Measurements from ENCODE around the gene RBBP7. TPM values are rescaled to one million over a fixed set of nuclear protein-coding genes. Genes with fewer than 3 reads are reported as not detected.
A peak's percentile ranks its signal among the peaks of the same experiment; 100 is the strongest.

RBBP7 gene
- total RNA-seq, 1 donor from 2014 or later = 225 TPM

GRCh38 chrX:16807548-16807947 is 62.6 kb downstream of the RBBP7 start:
- Mint-ChIP-seq H3K9me3 (no peaks in the 10 kb centered on the region), H3K36me3 (peaks cover 8% of the 10 kb centered on the region), H3K27me3 (ENCODE audit: low read depth) (no peaks in the 10 kb centered on the region), H3K27ac (peak overlapping the region; percentile 48), H3K4me3 (no peak overlapping the region), H3K4me1 (peaks cover 15% of the 10 kb centered on the region)
- no peak for TF ChIP-seq CTCF (IDR thresholded peaks at IDR 0.05; ENCODE audit: unreplicated experiment)
- DNase-seq (ENCODE audit: low spot score in 2 of 2, unreplicated experiment in 2 of 2) = no peak

DNA sequence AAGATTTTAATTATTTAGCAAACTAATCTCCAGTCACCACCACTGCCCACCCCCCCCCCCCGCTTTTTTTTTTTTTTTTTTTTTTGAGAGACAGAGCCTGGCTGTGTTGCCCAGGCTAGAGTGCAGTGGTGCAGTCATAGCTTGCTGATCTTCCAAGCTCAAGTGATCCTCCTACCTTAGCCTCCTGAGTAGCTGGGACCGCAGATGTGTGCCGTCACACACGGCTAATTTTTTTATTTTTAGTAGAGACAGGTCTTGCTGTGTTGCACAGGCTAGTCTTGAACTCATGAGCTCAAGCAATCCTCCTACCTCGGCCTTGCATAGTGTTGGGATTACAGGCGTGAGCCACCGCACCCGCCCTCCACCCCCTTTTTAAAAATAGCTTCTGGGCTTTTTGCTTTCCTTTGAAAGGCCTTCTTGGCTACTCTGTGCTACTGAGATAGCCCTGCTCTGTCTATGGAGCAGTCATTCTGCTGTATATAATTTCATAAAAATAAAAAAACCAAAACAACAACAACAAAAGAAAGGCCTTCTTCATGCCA is 65.2 kb downstream of the RBBP7 start:
- Mint-ChIP-seq H3K27ac (no peak overlapping the region), H3K27me3 (ENCODE audit: low read depth) (no peaks in the 10 kb centered on the region), H3K36me3 (peaks cover 15% of the 10 kb centered on the region), H3K4me3 (no peak overlapping the region), H3K4me1 (peaks cover 15% of the 10 kb centered on the region), H3K9me3 (no peaks in the 10 kb centered on the region)
- TF ChIP-seq CTCF (IDR thresholded peaks at IDR 0.05; ENCODE audit: unreplicated experiment) = no peak
- no peak for DNase-seq (ENCODE audit: low spot score in 2 of 2, unreplicated experiment in 2 of 2)

GRCh38 chrX:16797841-16798240 is 72.3 kb downstream of the RBBP7 start:
- no peaks in the 10 kb centered on the region for H3K27me3 Mint-ChIP-seq (ENCODE audit: low read depth)
- no peak overlapping the region for H3K27ac Mint-ChIP-seq
- H3K4me3 Mint-ChIP-seq = no peak overlapping the region
- no peaks in the 10 kb centered on the region for H3K4me1 Mint-ChIP-seq
- no peak for TF ChIP-seq CTCF (IDR thresholded peaks at IDR 0.05; ENCODE audit: unreplicated experiment)
- no peaks in the 10 kb centered on the region for H3K9me3 Mint-ChIP-seq
- H3K36me3 Mint-ChIP-seq = peaks cover 28% of the 10 kb centered on the region
- no peak for DNase-seq (ENCODE audit: low spot score in 2 of 2, unreplicated experiment in 2 of 2)

DNA sequence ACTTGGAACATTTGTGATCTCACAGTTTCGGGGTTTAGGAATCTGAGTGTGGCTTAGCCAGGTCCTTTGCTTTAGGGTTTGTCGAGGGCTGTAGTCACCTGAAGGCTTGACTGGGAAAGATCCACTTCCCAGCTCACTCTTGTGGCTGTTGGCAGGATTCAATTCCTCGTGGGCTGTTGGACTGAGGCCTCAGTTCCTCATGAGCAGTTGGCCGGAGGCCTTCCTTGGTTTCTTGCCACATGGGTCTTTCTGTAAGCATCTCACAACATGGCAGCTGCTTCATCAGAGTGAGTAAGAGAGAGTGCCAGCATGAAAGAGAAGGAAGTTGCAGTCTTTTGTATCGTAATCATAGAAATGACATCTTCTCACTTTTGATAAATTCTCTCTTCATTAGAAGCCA is 72.8 kb downstream of the RBBP7 start:
- no peak overlapping the region for H3K27ac Mint-ChIP-seq
- no peak for DNase-seq (ENCODE audit: low spot score in 2 of 2, unreplicated experiment in 2 of 2)

DNA sequence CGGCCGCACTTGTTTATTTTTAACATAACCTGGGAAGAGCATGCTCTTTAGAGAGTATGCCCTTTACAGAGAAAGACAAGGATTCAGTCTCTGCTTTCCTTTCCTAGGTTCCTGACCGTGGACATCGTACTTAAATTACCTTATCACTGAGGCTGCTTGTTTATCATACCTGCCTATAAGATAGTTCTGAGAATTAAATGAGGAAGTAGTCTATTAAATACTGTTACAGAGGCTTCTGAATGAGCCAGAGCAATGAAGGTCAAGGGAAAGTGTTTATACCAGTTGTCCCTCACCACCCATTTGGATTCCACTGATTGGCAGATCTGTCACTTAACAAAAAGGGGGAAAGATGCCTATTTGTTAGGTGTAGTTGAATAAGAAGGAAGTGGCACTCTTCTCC is 73.9 kb downstream of the RBBP7 start:
- H3K4me3 Mint-ChIP-seq = no peak overlapping the region
- DNase-seq (ENCODE audit: low spot score in 2 of 2, unreplicated experiment in 2 of 2) = no peak
- no peaks in the 10 kb centered on the region for H3K9me3 Mint-ChIP-seq
- no peaks in the 10 kb centered on the region for H3K4me1 Mint-ChIP-seq
- H3K36me3 Mint-ChIP-seq = peaks cover 22% of the 10 kb centered on the region
- no peaks in the 10 kb centered on the region for H3K27me3 Mint-ChIP-seq (ENCODE audit: low read depth)
- H3K27ac Mint-ChIP-seq = no peak overlapping the region
- TF ChIP-seq CTCF (IDR thresholded peaks at IDR 0.05; ENCODE audit: unreplicated experiment) = no peak

More for the DNA sequence above, 72.8 kb downstream of the RBBP7 start:
- H3K4me3 Mint-ChIP-seq = no peak overlapping the region
- H3K36me3 Mint-ChIP-seq = peaks cover 26% of the 10 kb centered on the region
- H3K4me1 Mint-ChIP-seq = no peaks in the 10 kb centered on the region
- no peaks in the 10 kb centered on the region for H3K9me3 Mint-ChIP-seq
- TF ChIP-seq CTCF (IDR thresholded peaks at IDR 0.05; ENCODE audit: unreplicated experiment) = no peak
- H3K27me3 Mint-ChIP-seq (ENCODE audit: low read depth) = no peaks in the 10 kb centered on the region

Other genes with a start within 250 kb of the RBBP7 start
- not detected in 3 replicates for gene S100G, start 220.2 kb downstream of the RBBP7 start, total RNA-seq
- 75.1 to 78.1 TPM (median 75.3 TPM) in 3 replicates for gene CTPS2, start 157.7 kb downstream of the RBBP7 start, total RNA-seq
- 41.1 to 43.3 TPM (median 42.6 TPM) in 3 replicates for gene SYAP1, start 150.8 kb downstream of the RBBP7 start, total RNA-seq
- gene TXLNG, start 83.9 kb downstream of the RBBP7 start, total RNA-seq = 24.4 to 25.4 TPM (median 24.7 TPM) in 3 replicates
- 5.2 to 7.2 TPM (median 6.9 TPM) in 3 replicates for gene REPS2, start 76.3 kb upstream of the RBBP7 start, total RNA-seq